Common myeloid progenitor, CD34-positive (primary cell): Measurements from ENCODE around the gene NFYC. TPM values are rescaled to one million over a fixed set of nuclear protein-coding genes. Genes with fewer than 3 reads are reported as not detected.

Experiments
- CTCF ChIA-PET: fragments of 350-600 bp; sonication (Branson Sonifier 250); formaldehyde crosslinking; loops from one replicate; lab custom pipeline; 2021; ENCODE audit warnings: antibody characterized with exemption; lab: Charles Lee
- POLR2A ChIA-PET: fragments of 350-600 bp; sonication (Branson Sonifier 250); formaldehyde crosslinking; loops from one replicate; lab custom pipeline; 2021; ENCODE audit warnings: antibody characterized with exemption; lab: Charles Lee
- DNase-seq, 3 donors: peaks; one replicate each; pipeline versions ENCODE4 v3.0.0 to v3.0.0-alpha.2; 2013
- H3K27ac ChIP-seq, 2 experiments: 1 replicate in 1 of 2; 2 replicates in 1 of 2; pipeline ENCODE4 v1.7.0; 2013; ENCODE audit warnings: inconsistent platforms in 2 of 2, low read length in 2 of 2, mild to moderate bottlenecking in 2 of 2, low read depth in 1 of 2, moderate library complexity in 1 of 2; ENCODE audit not compliant: severe bottlenecking in 2 of 2, insufficient read depth in 1 of 2, poor library complexity in 1 of 2
- H3K27me3 ChIP-seq, 5 experiments: replicated peaks in 2 of 5; 1 replicate in 3 of 5; 2 replicates in 2 of 5; pipeline versions ENCODE4 v1.6.1 to v1.7.0; 2013; ENCODE audit warnings: low read length in 4 of 5, mild to moderate bottlenecking in 2 of 5, moderate library complexity in 2 of 5, inconsistent platforms in 1 of 5; ENCODE audit not compliant: insufficient read depth in 5 of 5, control insufficient read depth in 4 of 5
- H3K36me3 ChIP-seq, 4 experiments: 1 replicate in 2 of 4; 2 replicates in 2 of 4; pipeline versions ENCODE4 v1.6.1 to v1.7.0; 2013; ENCODE audit warnings: low read length in 3 of 4, control low read depth in 1 of 4, mild to moderate bottlenecking in 1 of 4; ENCODE audit not compliant: control insufficient read depth in 4 of 4, insufficient read depth in 4 of 4
- H3K4me1 ChIP-seq, 4 experiments: 1 replicate in 3 of 4; 2 replicates in 1 of 4; pipeline versions ENCODE4 v1.6.1 to v1.7.1; 2013; ENCODE audit warnings: low read length in 3 of 4, mild to moderate bottlenecking in 3 of 4, control low read depth in 1 of 4, inconsistent platforms in 1 of 4, moderate library complexity in 1 of 4; ENCODE audit not compliant: control insufficient read depth in 4 of 4, insufficient read depth in 4 of 4; ENCODE audit errors: control extremely low read depth in 1 of 4
- H3K4me3 ChIP-seq, 7 experiments: 1 replicate in 4 of 7; 2 replicates in 3 of 7; pipeline versions ENCODE4 v1.5.1 to v1.7.0; 2013; ENCODE audit warnings: mild to moderate bottlenecking in 7 of 7, low read length in 6 of 7, moderate library complexity in 6 of 7, inconsistent platforms in 2 of 7, low read depth in 2 of 7, control low read depth in 1 of 7; ENCODE audit not compliant: insufficient read depth in 4 of 7, control insufficient read depth in 1 of 7; ENCODE audit errors: extremely low read depth in 1 of 7
- H3K9me3 ChIP-seq, 5 experiments: 1 replicate in 4 of 5; 2 replicates in 1 of 5; pipeline versions ENCODE4 v1.6.1 to v1.7.1; 2013; ENCODE audit warnings: low read length in 4 of 5, mild to moderate bottlenecking in 2 of 5, inconsistent platforms in 1 of 5, low read depth in 1 of 5, moderate library complexity in 1 of 5; ENCODE audit not compliant: control insufficient read depth in 4 of 5, insufficient read depth in 2 of 5; ENCODE audit errors: control extremely low read depth in 1 of 5
- WGBS: methylation state at CpG from one replicate; pipeline ENCODE4 v1.1.5; 2013; ENCODE audit not compliant: insufficient coverage; 5-methylcytosine and 5-hydroxymethylcytosine counted together
- polyA plus RNA-seq: library from polyadenylated mRNA; unstranded; fragments of 120-200 nt; gene quantifications from one replicate; pipeline ENCODE4 v1.2.1, GENCODE V29; 2013

The NFYC gene
- 34.8 TPM for polyA plus RNA-seq

GRCh38 chr1:40691538-40692428, at the start of gene NFYC:
Gene NFYC (plus strand): TSS chr1:40691704. CDS start chr1:40738844, 47,140 bp downstream.
- CTCF ChIA-PET, result interaction anchor here (0.5 to 7.2 kb wide), 10 partner anchors 9 to 1272 kb away, joined by 3 to 34 read pairs (median 4); no protein-coding TSS in a partner anchor
- WGBS, result 0% methylated on average over 38 of the region's 84 CpGs
- POLR2A ChIA-PET, result interaction anchor here (0.6 to 2.0 kb wide), 15 partner anchors 10 to 161 kb away, joined by 3 to 14 read pairs (median 4); partner anchors contain the start of gene RIMS3
- H3K27me3 ChIP-seq, result no peaks in the 10 kb centered on the region
- DNase-seq, result peak; percentile 99 to 100 (median 99)
- H3K9me3 ChIP-seq, result no peaks in the 10 kb centered on the region
- peaks cover 17 to 36% (median 24%) of the 10 kb centered on the region in 4 experiments for H3K4me1 ChIP-seq
- peaks cover 0 to 8% (median 4%) of the 10 kb centered on the region in 4 experiments for H3K36me3 ChIP-seq
- peak within 1 kb of the TSS; percentile 95 to 98 for H3K27ac ChIP-seq
- H3K4me3 ChIP-seq, result peak within 1 kb of the TSS; percentile 61 to 97 (median 85)

- Histone ChIP-seq H3K27me3 (peaks cover 0 to 4% (median 0%) of the 10 kb centered on the region in 5 experiments), H3K4me1 (peaks cover 0 to 3% (median 1%) of the 10 kb centered on the region in 4 experiments), H3K36me3 (no peaks in the 10 kb centered on the region), H3K27ac (no peak overlapping the region), H3K9me3 (no peaks in the 10 kb centered on the region), H3K4me3 (no peak overlapping the region)
- 100% methylated on average over 2 of the region's 5 CpGs for WGBS
- DNase-seq, result no peak
- CTCF ChIA-PET, result interaction anchor here (0.7 to 3.1 kb wide), 4 partner anchors 10 to 130 kb away, joined by 3 to 11 read pairs (median 4); no protein-coding TSS in a partner anchor
- POLR2A ChIA-PET, result no interaction called here
Observed at GRCh38 chr1:40645118-40645680, 46.3 kb upstream of the NFYC start.

GRCh38 chr1:40646315-40646714, 45.2 kb upstream of the NFYC start:
- Histone ChIP-seq H3K36me3 (no peaks in the 10 kb centered on the region), H3K4me1 (peaks cover 0 to 3% (median 1%) of the 10 kb centered on the region in 4 experiments), H3K27me3 (peaks cover 0 to 11% (median 0%) of the 10 kb centered on the region in 5 experiments), H3K27ac (no peak overlapping the region), H3K9me3 (no peaks in the 10 kb centered on the region), H3K4me3 (no peak overlapping the region)
- CTCF ChIA-PET, result interaction anchor here (1.2 to 3.1 kb wide), 2 partner anchors 15 to 129 kb away, joined by 4 to 11 read pairs; no protein-coding TSS in a partner anchor
- WGBS, result 89% methylated on average over 5 of the region's 5 CpGs
- POLR2A ChIA-PET, result no interaction called here
- no peak for DNase-seq

- H3K27ac ChIP-seq, result no peak overlapping the region
- H3K4me3 ChIP-seq, result no peak overlapping the region
- peaks cover 0 to 28% (median 3%) of the 10 kb centered on the region in 5 experiments for H3K27me3 ChIP-seq
- no peaks in the 10 kb centered on the region for H3K36me3 ChIP-seq
- no peak for DNase-seq
- H3K9me3 ChIP-seq, result no peaks in the 10 kb centered on the region
- CTCF ChIA-PET, result interaction anchor here (0.6 to 3.1 kb wide), 5 partner anchors 8 to 21 kb away, joined by 3 to 11 read pairs (median 3); no protein-coding TSS in a partner anchor
- POLR2A ChIA-PET, result no interaction called here
- peaks cover 0 to 3% (median 1%) of the 10 kb centered on the region in 4 experiments for H3K4me1 ChIP-seq
- 80% methylated on average over 1 of the region's 3 CpGs for WGBS
Observed at GRCh38 chr1:40648200-40648599, 43.3 kb upstream of the NFYC start.

- Histone ChIP-seq H3K9me3 (no peaks in the 10 kb centered on the region), H3K4me1 (peaks cover 0 to 3% (median 1%) of the 10 kb centered on the region in 4 experiments), H3K27me3 (peaks cover 0 to 36% (median 6%) of the 10 kb centered on the region in 5 experiments), H3K4me3 (no peak overlapping the region), H3K27ac (no peak overlapping the region), H3K36me3 (no peaks in the 10 kb centered on the region)
- ChIA-PET POLR2A (no interaction called here), CTCF (interaction anchor here (0.8 to 1.6 kb wide), 4 partner anchors 9 to 34 kb away, joined by 3 to 8 read pairs (median 4); no protein-coding TSS in a partner anchor)
- DNase-seq, result no peak
- WGBS, result 53% methylated on average over 8 of the region's 15 CpGs
Observed at GRCh38 chr1:40648928-40649591, 42.4 kb upstream of the NFYC start.

GRCh38 chr1:40649592-40649930, 41.9 kb upstream of the NFYC start:
- Histone ChIP-seq H3K4me1 (peaks cover 0 to 3% (median 1%) of the 10 kb centered on the region in 4 experiments), H3K4me3 (no peak overlapping the region), H3K27me3 (peaks cover 0 to 41% (median 8%) of the 10 kb centered on the region in 5 experiments), H3K27ac (no peak overlapping the region), H3K36me3 (no peaks in the 10 kb centered on the region), H3K9me3 (no peaks in the 10 kb centered on the region)
- no peak for DNase-seq
- 80% methylated on average over 1 of the region's 5 CpGs for WGBS
- ChIA-PET CTCF (interaction anchor here (0.8 to 1.3 kb wide), 3 partner anchors 10 to 35 kb away, joined by 3 to 4 read pairs (median 3); no protein-coding TSS in a partner anchor), POLR2A (no interaction called here)
